ENCODE data around the gene CNTNAP4.

The CNTNAP4 gene

DNA sequence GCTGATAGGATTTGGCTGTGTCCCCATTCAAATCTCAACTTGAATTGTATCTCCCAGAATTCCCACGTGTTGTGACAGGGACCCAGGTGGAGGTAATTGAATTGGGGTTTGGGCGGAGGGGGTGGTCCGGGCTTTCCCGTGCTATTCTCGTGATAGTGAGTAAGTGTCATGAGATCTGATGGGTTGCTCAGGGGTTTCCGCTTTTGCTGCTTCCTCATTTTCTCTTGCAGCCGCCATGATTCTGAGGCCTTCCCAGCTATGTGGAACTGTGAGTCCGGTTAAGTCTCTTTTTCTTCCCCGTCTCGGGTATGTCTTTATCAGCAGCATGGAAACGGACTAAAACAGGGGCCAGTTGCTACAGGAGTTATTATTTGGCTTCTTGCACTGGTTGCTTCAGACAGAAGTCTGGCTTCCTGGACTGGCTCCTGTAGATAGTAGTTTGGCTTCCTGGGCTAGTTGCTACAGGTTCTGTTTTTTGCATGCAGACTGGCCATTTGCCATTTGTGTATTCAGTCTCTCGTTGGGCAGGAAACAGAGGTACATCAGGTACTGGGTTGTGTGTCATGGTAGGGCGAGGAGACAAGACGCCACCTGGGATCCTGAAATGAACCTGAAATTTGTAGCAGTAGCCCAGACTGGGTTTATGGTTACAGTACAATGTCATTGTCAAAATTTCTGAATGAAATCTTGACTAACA is 32.6 kb downstream of the CNTNAP4 start:
- no peak for DNase-seq

DNA sequence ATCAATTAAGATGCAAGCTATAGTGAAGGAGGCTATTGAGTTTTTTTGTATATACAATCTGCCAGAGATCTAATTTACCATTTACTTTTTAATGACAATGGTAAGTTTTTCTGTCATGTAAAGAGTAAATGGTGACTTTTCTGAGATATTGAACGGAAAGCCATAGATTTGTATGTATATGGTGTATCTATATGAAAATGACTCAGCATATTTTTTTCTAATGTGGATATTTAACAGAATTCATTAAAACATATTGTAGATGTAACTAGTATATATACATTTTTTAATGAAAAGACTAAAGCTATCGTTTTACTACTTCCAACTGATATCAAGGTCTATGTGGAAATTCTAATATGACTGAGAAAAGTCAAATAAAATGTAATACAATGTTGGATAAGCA is 34.1 kb downstream of the CNTNAP4 start:
- DNase-seq: no peak

DNA sequence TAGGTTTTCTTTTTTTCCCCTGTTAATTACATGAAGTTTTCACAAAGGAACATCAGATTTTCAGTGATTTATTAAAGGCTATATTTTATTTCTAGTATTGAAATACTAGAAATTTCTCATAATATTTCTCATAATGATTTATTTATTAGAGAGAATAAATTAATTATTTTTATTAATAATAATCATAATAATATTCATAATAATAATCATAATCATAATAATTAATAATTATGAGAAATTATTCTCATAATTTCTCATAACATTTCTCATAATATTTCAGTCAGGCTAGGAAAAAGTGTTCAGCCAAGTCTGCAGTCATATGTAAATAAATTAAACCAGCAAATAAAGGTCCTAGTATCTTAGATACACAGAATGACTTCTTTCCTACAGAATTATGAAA is 41.4 kb downstream of the CNTNAP4 start:
- DNase-seq: no peak

DNA sequence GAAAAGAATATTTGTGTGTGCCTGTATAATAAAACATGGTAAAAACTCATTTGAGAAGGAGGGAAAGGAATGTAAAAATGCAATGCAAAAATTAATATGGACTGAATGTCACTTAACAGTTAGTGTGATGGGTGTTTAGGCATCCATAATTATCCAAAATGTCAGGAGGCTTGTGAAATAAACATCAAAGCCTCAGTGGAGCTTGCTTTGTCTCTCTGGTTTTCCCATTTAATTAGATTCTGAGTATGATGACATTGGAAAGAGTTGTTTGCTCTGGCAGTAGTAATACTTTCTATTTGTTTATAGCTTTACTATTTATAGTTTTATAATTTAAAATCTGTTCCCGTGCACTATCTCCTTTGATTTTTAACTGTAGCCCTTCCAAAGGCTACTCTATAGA is 51.9 kb downstream of the CNTNAP4 start:
- no peak for DNase-seq

DNA sequence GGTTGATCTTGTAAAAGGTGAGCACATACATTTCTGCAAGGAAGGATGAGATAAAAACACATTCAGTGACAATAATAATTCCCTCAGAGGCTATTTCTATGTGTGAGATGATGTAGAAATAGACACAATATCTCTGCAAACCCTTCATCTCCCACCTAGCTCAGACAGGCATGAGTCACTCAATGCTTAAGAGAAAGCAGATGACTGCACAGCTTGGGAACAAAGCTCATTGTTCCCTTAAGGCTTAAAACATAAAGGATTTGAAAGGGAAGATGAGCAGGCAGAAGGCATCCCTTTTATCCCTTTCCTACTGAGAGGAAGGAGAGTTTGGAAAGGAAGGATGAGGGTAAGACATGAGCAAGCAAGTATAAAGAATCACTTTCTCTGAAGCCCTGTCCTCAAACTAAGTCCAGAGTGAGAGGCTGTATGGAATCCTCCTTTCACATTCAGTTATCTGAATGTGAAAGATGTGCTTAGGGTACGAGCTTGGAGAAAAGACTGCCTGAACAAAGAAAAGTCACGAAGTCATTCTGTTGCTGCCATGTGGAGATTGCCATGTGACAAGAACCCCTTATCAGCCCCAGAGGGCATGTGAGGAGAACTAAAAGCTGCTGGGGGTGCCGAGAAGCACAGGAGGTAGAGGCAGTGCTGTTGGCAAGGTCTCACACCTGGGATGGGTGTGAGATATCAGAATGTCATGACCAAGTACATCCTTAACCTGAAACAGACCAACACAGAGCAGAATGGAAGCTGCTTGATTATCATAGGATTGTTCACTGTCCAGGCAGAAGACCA is 58.2 kb downstream of the CNTNAP4 start:
- no peak for DNase-seq

DNA sequence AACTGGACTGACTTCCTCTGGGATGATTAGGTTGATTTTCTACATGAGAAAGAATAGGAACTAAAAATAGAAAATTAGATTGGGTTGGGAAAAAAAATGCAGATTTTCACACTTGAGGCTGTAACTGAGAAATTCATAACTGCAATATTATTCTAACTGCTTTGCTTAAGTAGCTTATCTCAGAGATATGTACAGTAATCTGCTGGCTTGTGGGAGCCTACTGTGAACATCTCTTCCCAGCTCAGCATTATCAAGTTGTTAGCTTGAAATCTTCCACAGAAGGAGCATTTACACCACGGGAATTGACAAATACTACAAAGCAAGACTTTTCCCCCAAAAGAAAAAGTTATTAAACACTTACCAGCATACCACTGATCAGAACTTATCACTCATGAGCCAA is 58.9 kb downstream of the CNTNAP4 start:
- no peak for DNase-seq

DNA sequence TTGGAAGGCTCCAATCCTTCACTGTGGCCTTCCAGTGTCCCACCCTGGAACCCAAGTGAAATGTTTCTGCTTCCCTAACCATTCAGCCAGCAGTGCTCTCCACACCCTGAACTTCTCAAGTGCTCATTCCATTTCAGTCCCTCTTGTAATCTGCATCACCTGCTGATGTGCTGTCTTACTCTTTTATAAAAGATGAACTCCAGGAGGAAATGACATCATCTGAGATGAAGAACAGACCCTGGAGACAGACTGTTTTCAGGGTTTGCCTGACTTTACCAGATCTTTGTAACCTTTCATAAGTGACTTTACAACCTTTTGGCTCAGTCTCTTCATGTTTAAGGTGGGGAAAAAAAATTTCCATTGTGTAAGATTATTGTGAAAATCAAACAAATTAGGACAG is 61.3 kb downstream of the CNTNAP4 start:
- no peak for DNase-seq

DNA sequence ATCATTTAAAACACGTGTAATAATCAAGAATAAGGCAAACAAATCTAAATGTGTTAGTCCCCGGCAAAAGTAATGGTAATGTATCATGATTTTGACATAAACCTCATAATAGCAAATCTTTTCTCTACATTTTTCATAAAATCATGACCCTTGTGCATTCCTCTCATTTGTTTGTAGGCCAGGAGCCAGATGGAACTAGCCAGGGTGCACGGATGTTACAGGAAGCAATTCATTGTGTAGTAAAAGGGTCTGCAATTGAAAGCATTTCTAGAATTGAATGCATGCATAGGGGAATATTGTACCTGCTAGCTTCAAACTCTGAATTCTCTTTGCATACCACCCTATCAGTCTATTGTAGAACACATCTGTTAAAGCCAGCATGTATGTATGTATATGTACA is 66.6 kb downstream of the CNTNAP4 start:
- DNase-seq: no peak

DNA sequence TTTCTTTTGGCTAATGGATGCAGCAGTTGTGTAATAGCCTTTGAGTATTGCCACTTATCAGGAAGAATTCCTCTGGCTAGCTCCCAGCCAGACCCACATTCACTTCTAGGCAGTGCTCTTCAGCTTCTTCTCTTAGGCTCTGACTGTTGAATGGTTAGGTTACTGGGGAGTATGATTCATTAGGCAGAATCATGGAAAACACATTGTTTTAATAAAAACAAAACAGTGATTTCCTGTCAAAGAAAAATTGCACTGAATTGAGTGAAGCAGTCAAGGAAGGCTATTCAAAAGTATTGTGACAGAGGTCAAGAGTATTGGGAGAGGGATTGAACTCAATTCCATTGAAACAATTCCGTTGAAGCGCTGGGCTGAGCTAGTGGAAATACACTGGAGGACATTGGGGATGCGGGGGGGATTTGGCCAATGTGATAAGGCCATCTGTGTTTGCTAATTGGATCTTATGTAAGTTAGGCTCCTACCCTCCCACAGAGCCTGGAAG is 68.0 kb downstream of the CNTNAP4 start:
- no peak for DNase-seq

DNA sequence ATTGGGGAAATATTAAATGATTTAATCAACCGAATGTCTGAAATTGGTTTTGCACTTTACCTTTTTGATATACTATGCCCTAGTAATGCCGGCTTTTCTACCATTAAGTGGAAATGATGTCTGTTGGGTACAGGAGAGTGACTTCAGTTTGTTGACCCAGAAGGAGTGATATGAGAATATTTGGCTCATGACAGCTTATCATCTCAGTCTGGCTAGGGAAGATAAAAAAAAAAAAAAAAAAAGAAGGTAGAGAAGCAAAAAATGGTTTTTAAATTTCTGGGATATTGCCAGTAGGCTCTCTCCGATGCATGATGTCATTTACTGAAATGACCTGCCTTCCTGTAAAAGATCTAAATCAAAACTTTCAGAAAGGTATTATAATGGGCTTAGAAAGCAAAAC is 69.0 kb downstream of the CNTNAP4 start:
- no peak for DNase-seq

DNA sequence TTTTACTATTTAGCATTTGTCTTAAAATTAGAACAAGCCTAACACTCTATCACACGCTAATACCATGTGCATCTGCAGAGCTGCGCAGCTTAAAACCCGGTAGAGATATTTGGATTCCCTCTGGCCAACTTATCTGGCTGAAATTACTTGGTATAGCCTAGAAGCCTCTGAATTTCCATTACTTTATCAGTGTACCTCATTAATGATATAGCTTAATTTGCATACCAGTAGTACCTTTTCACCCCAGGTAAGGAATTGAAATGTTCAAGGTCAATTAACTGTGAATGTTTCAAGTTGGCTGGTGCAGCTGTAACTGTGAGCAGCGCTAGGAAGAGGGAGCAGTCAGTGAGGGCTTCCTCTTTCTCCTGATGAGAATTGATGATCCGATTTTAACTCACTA is 74.2 kb downstream of the CNTNAP4 start:
- DNase-seq: no peak

DNA sequence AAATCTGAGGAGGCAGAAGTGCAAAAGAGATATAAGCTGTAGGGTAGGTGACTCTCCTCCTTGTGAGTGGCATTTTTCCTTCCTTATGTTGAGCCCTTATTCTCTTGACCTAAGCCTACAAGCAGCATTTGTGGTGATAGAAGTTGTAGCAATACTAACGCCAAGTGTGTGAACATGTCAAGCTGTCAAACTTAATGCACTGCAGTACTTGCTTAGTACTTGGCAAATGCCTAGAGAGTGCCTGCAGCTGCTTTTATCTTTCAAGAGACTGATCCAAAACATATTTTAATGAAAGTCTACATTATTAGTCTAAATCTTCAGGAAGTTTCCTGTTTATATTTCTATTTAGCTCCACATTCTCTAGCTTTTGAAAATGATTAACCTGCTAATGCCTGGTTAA is 83.2 kb downstream of the CNTNAP4 start:
- no peak for DNase-seq

DNA sequence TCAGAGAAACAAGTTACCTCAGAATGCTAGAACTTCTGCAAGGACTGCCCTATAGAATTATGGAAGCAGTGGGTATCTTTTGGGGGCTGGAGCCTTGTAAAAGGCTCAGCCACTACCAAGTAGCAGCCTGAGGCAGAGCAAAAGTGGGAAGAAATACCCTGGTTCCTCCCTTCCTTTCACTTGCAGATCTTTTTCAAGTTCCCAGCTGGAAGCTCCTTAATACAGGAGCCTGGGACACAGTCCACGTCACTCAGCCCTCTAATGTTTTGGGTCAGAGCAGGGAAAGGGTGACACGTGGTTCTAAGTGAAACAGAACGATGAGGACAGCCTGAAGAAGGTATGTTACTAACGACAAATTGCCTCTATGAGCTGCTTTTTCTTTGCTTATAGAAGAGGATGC is 93.1 kb downstream of the CNTNAP4 start:
- no peak for DNase-seq

DNA sequence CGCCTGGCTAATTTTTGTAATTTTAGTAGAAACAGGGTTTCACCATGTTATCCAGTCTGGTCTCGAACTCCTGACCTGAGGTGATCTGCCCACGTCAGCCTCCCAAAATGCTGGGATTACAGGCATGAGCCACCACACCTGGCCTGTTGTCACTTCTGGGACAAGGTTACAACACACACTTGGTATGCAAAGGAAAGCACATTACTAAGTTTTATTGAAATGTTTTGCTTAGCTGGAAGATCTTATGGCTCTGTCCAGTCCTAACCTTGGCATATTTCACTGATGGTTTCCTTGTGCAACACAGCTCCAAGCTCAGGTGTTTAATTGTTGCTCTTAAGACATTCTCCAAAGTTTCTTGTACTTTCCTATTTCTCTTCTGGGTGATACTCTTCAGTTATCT is 94.2 kb downstream of the CNTNAP4 start:
- no peak for DNase-seq

DNA sequence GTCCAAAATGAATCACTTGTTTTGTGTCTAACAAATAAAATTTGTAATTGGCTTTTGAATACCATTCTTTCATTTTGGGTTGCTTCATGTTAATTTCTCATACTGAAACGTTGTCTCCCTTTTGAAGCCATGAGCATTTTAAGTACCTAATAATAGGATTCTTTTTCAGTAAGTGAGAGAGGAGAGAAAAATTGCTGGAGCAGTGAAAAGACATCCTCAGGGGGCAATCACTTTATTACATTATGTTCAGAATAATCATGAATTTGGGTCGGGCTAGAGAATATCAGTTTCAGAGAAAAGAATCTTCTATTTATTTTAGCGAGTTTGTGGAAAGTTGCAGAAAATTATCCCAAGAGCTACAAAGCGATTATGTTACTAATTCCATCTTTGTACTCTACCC is 96.8 kb downstream of the CNTNAP4 start:
- DNase-seq: no peak

DNA sequence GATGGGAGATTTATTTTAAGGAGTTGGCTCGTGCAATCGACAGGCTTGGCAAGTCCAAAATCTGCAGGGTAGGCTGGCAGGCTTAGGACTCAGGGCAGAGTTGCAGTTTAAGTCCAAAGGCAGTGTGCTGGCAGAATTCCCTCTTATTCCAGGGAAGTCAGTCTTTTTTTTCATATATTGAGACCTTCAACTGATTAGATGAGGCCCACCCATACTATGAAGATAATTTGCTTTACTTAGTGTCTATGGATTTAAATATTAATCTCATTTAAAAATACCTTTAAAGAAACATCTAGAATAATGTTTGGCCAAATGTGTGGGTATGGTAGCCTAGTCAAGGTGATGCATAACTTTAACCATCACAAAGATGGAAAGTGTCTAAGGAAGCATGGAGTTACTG is 99.8 kb downstream of the CNTNAP4 start:
- no peak for DNase-seq

DNA sequence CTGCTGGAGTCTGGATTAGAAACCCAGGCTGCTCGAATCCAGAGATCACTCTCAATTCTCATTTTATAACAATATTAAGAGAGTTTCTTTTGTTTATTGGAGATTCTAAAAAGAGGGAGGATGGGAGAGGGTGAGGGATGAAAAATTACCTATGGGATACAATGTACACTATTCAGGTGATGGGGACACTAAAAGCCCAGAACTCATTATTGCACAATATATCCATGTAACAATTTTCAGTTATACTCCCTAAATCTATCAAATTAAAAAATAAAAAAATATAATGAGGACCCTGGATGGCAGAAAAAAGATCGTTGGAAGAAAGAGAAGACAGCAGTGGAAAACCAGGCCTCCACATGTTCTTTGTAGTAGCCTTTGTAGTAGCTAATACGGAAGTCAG is 100.8 kb downstream of the CNTNAP4 start:
- no peak for DNase-seq

DNA sequence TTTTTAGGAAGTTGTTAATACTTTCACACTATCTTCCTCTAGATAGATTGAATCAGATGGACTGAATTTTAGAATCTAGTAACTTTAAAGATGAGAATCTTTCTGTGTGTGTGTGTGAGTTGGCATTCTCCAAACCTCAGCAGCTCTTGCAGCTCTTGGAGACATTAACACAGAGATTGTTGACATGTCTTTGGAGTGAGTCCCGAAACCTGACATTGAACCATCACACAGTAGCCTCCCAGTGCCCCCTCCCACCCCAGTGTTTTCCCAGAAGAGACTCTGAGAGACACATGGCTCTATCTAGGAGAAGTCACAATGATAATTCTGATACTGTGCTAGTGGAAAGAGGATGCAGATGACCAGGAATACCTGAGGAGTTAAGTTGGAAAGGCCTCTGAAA is 103.9 kb downstream of the CNTNAP4 start:
- no peak for DNase-seq

DNA sequence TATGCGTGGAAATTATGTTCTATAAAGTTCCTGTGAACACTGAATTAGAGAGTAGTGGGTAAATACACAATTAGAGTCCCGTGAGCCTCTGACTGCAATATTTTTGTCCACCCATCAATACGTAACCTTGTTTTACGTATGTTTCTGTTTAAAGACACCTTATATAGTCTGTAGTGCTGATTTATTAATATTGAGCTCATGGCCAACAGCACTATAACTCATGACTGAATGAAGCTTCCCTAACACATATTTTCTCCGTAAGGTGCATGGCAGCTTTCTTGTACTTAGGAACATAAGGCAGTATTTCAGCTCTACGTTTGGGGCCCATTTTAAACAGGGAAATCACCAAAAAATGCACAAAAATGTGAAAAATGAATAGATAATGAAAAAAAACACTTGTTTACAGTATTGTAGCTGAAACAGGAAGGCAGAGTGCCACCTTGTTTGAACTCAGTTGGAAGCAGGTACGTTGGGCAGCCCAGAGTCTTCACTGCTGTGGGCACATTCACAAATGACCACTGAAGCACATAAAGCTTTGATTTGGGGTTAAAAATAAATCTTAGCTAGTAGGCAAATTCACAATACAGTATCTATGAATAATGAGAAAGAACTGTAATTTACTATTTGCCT is 108.5 kb downstream of the CNTNAP4 start:
- DNase-seq: no peak

DNA sequence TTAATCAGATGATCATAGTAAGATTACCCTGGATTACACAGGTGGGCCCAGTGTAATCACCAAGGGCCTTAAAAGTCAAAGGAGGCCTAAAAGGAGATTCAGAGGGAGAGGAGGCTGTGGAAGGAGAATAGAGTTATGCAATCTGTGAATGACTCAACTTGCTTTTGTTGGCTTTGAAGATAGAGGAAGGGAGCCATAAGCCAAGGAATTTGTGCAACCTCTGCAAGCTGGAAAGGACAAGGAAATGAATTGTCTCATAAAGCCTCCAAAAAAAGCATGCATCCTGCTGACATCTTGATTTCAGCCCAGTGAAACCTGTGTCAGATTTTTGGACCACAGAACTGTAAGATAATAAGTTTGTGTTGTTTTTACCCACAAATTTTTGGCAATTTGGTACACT is 109.6 kb downstream of the CNTNAP4 start:
- no peak for DNase-seq

DNA sequence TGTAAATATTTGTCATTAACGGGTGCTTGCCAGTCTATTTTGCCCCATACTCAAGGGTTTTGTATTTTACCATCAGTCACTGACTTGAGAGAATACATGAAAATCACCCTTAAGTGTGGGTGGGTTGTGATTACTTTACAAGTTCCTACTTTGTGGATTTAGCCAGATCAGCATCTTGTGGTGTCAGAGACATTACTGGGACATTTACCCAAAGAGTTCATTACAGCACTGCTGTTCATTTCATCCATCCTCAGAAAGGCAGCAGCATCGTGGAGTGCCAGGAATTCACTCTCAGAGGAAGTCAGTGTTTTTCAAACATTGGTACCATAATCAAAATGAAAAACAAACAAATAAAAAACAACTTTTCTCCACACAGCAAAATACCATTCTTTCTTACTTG is 110.8 kb downstream of the CNTNAP4 start:
- no peak for DNase-seq

DNA sequence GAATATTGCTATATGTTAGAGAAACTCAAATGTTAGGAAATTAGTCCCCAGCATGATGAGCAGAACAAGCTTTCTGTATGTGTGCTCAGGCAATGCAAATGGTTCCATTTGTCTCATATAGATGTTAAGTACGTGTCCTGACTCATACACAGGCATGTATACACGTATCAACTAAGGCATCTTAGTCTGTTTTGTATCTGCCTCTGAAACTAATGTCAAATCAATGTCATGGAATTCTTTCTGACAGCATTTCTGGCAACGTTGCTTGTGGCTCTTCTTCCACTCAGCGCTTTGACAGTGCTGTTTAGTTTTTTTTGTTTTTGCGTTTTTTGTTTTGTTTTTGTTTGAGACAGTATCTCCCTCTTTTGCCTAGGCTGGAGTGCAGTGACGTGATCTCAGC is 111.9 kb downstream of the CNTNAP4 start:
- DNase-seq: no peak

DNA sequence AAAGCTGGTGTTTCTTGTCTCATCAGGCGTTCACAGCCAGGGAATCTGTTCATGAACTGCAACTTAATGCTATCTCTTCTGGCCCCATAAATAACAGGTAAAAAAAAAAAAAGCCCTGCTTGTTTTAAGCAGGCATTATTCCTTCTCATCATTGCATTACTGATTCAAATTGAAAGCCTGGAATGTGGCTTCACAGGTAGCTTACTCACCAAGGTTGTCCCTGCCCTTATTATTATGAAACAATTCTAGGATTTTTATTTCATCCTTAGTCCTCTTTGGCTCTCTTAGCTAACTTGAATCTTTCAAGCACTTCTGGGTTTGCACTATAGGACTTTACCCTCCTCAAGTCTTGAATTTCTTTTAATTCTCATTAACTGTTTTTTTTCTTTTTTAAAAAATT is 113.3 kb downstream of the CNTNAP4 start:
- DNase-seq: no peak

DNA sequence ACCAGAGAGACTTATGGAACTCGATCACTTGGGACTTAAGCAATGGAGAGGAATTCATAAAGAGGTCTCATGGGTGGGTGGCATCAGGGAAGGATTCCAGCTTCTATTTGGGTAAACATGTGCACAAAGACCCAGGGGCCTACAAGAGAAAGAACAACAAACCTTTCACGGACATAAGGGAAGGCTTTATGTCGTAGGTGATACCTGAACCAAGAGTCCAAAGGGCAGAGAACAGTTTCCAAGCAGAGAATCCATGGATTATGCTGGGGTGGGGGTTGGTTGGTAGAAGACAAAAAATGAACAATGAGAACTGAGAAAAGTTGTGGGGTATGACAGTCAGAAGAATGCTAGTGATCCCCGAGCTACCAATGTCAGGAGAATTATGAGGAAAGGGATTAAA is 119.8 kb downstream of the CNTNAP4 start:
- no peak for DNase-seq
